A549 (cell line): ENCODE results near the gene TCF7L2. TPM values are rescaled to one million over a fixed set of nuclear protein-coding genes. Genes with fewer than 3 reads are reported as not detected.

ENCODE experiments used
- ATAC-seq, 2 experiments: fragments of 200-7000 bp in 1 of 2; fragments of >200 bp in 1 of 2; cut with Nextera tagmentation in 1 of 2; cut with Tn5 transposase in 1 of 2; 3 replicates each; pipeline versions ENCODE4 v1.8.0 to v1.9.1; 2018 to 2020; ENCODE audit warnings: mild to moderate bottlenecking in 1 of 2, moderate library complexity in 1 of 2
- CTCF ChIA-PET: fragments of 300-600 bp; sonication (Branson Sonifier 250); formaldehyde crosslinking; extraction: SDS; loops from one replicate; lab custom pipeline; 2021; ENCODE audit warnings: antibody characterized with exemption, inconsistent platforms; lab: Yijun Ruan, JAX
- POLR2A ChIA-PET: fragments of 350-600 bp; formaldehyde crosslinking; extraction: SDS; loops from one replicate; lab custom pipeline; 2021; ENCODE audit warnings: antibody characterized with exemption, inconsistent platforms; lab: Yijun Ruan, JAX
- DNase-seq, 2 experiments: peaks; one replicate each; pipeline versions ENCODE4 v3.0.0 to v3.0.0-alpha.2; 2011 to 2016; ENCODE audit warnings: low read depth in 1 of 2, low spot score in 1 of 2
- FAIRE-seq: peaks from 2 replicates; lab custom pipeline; 2011; peaks lifted over from hg19 to GRCh38; lab: Jason Lieb, UNC
- H3K27ac ChIP-seq, 2 experiments: fragments of >200 bp; sonication (Bioruptor Twin); formaldehyde crosslinking; 3 replicates each; pipeline ENCODE4 v1.5.1; 2016 to 2017
- H3K4me1 ChIP-seq: fragments of >200 bp; sonication (Bioruptor Twin); formaldehyde crosslinking; 3 replicates; pipeline ENCODE4 v1.6.1; 2016
- H3K4me2 ChIP-seq: fragments of >200 bp; sonication (Bioruptor Twin); formaldehyde crosslinking; 3 replicates; pipeline ENCODE4 v1.6.1; 2016
- H3K4me3 ChIP-seq: fragments of >200 bp; sonication (Bioruptor Twin); formaldehyde crosslinking; 3 replicates; pipeline ENCODE4 v1.5.1; 2016
- H3K9me3 ChIP-seq: fragments of >200 bp; sonication (Bioruptor Twin); formaldehyde crosslinking; 3 replicates; pipeline ENCODE4 v1.6.1; 2016
- BHLHE40 ChIP-seq: IDR thresholded peaks from 2 replicates; pipeline ENCODE4 v1.6.1; 2012; ENCODE audit warnings: low read depth, low read length, inconsistent platforms
- CHD2 ChIP-seq: fragments of 150-350 bp; IDR thresholded peaks from 2 replicates; pipeline ENCODE4 v1.6.1; 2014; ENCODE audit warnings: low read length; ENCODE audit not compliant: partially characterized antibody
- CTCF ChIP-seq: fragments of >200 bp; sonication (Bioruptor Twin); formaldehyde crosslinking; IDR thresholded peaks from 3 replicates; pipeline ENCODE4 v1.5.1; 2016
- EHF ChIP-seq: fragments of 250-450 bp; sonication (Bioruptor Pico); IDR thresholded peaks from 2 replicates; pipeline ENCODE4 v1.5.0; 2020; ENCODE audit warnings: mild to moderate bottlenecking
- EP300 ChIP-seq, 2 experiments: fragments of >200 bp; sonication (Bioruptor Twin); formaldehyde crosslinking; IDR thresholded peaks; 2 replicates in 1 of 2; 3 replicates in 1 of 2; pipeline ENCODE4 v1.6.1; 2016 to 2017
- FOSL2 ChIP-seq, 2 experiments: fragments of 450-650 bp in 1 of 2; fragments of >200 bp in 1 of 2; sonication (Bioruptor Twin) in 1 of 2; formaldehyde crosslinking; IDR thresholded peaks; 2 replicates each; pipeline versions ENCODE4 v1.5.0 to v1.6.1; 2016 to 2020; ENCODE audit warnings: mild to moderate bottlenecking in 1 of 2, moderate library complexity in 1 of 2
- GATA3 ChIP-seq: IDR thresholded peaks from 2 replicates; pipeline ENCODE4 v1.6.1; 2012; ENCODE audit warnings: borderline replicate concordance
- HDAC2 ChIP-seq: fragments of 200-600 bp; sonication (generic); IDR thresholded peaks from 2 replicates; pipeline ENCODE4 v1.6.1; 2016
- HOXA7 ChIP-seq: fragments of 250-450 bp; sonication (Bioruptor Pico); IDR thresholded peaks from 2 replicates; pipeline ENCODE4 v1.5.0; 2020; ENCODE audit warnings: mild to moderate bottlenecking, moderate library complexity
- HOXB13 ChIP-seq: fragments of 250-450 bp; sonication (Bioruptor Pico); IDR thresholded peaks from 2 replicates; pipeline ENCODE4 v1.5.0; 2020; ENCODE audit warnings: low read depth, mild to moderate bottlenecking, moderate library complexity
- JUN ChIP-seq, 2 experiments: fragments of >200 bp; sonication (Bioruptor Twin); formaldehyde crosslinking; IDR thresholded peaks; 2 replicates in 1 of 2; 3 replicates in 1 of 2; pipeline ENCODE4 v1.6.1; 2016 to 2017
- JUNB ChIP-seq: fragments of >200 bp; sonication (Bioruptor Twin); formaldehyde crosslinking; IDR thresholded peaks from 2 replicates; pipeline ENCODE4 v1.6.1; 2016
- KDM1A ChIP-seq: fragments of 200-600 bp; sonication (generic); IDR thresholded peaks from 2 replicates; pipeline ENCODE4 v1.6.1; 2016; ENCODE audit warnings: low read depth, mild to moderate bottlenecking
- MAX ChIP-seq: IDR thresholded peaks from 2 replicates; pipeline ENCODE4 v1.6.1; 2012
- MAZ ChIP-seq: fragments of 150-350 bp; IDR thresholded peaks from 2 replicates; pipeline ENCODE4 v1.6.1; 2014; ENCODE audit warnings: antibody characterized with exemption, low read depth, low read length, borderline replicate concordance
- NPAS2 ChIP-seq: fragments of 250-450 bp; sonication (Bioruptor Pico); IDR thresholded peaks from 2 replicates; pipeline ENCODE4 v1.8.0; 2022; ENCODE audit warnings: mild to moderate bottlenecking, moderate library complexity, borderline replicate concordance
- NR3C1 ChIP-seq: fragments of >200 bp; sonication (Bioruptor Twin); formaldehyde crosslinking; IDR thresholded peaks from 3 replicates; pipeline ENCODE4 v1.6.1; 2017
- RARB ChIP-seq: fragments of 250-450 bp; sonication (Bioruptor Pico); IDR thresholded peaks from 2 replicates; pipeline ENCODE4 v1.8.0; 2021; ENCODE audit warnings: mild to moderate bottlenecking, moderate library complexity
- RNF2 ChIP-seq: fragments of 200-600 bp; sonication (generic); IDR thresholded peaks from 2 replicates; pipeline ENCODE4 v1.6.1; 2016; ENCODE audit warnings: low read depth, mild to moderate bottlenecking, antibody characterized with exemption, moderate library complexity, borderline replicate concordance
- TFCP2L1 ChIP-seq: fragments of 250-450 bp; sonication (Bioruptor Pico); IDR thresholded peaks from 2 replicates; pipeline ENCODE4 v1.5.0; 2021; ENCODE audit warnings: mild to moderate bottlenecking
- TP53 ChIP-seq: fragments of 250-450 bp; sonication (Bioruptor Pico); IDR thresholded peaks from 2 replicates; pipeline ENCODE4 v1.5.0; 2021; ENCODE audit warnings: mild to moderate bottlenecking, moderate library complexity
- ZC3H11A ChIP-seq: fragments of 450-650 bp; IDR thresholded peaks from 2 replicates; pipeline ENCODE4 v1.6.1; 2014; ENCODE audit warnings: antibody characterized with exemption, mild to moderate bottlenecking
- ZNF302 ChIP-seq: fragments of 250-450 bp; sonication (Bioruptor Pico); IDR thresholded peaks from 2 replicates; pipeline ENCODE4 v1.9.0; 2021; ENCODE audit warnings: inconsistent platforms, mild to moderate bottlenecking, moderate library complexity
- WGBS: methylation state at CpG from one replicate; pipeline ENCODE4 v1.1.6; 2017; ENCODE audit errors: missing lambda C conversion rate; 5-methylcytosine and 5-hydroxymethylcytosine counted together
- polyA plus RNA-seq, 4 experiments: library from polyadenylated mRNA; depleted of rRNA in 3 of 4; stranded (reverse); fragments of >200 nt; fragmentation: RNase III in 1 of 4; extraction: RNeasy Plus Mini Kit Qiagen cat#74134 plus additional on column Dnase treatment in 1 of 4; gene quantifications; 2 replicates in 3 of 4; 3 replicates in 1 of 4; pipeline ENCODE4 v1.2.3, GENCODE V29; 2011 to 2017
- TF ChIP-seq, protein P1 (sequence below): fragments of 150-350 bp; IDR thresholded peaks from 2 replicates; pipeline ENCODE4 v1.6.1; 2014; ENCODE audit warnings: low read depth, mild to moderate bottlenecking, low read length
- TF ChIP-seq, protein P2 (sequence below): fragments of >200 bp; sonication (Bioruptor Twin); formaldehyde crosslinking; IDR thresholded peaks from 2 replicates; pipeline ENCODE4 v1.6.1; 2016
- TF ChIP-seq, protein P3 (sequence below): IDR thresholded peaks from 2 replicates; pipeline ENCODE4 v1.6.1; 2012; ENCODE audit warnings: low read depth, borderline replicate concordance

TCF7L2 gene
- polyA plus RNA-seq, 2 of the 4 experiments (the other 2 are of a cell fraction), result 11.3 to 14.5 TPM

DNA sequence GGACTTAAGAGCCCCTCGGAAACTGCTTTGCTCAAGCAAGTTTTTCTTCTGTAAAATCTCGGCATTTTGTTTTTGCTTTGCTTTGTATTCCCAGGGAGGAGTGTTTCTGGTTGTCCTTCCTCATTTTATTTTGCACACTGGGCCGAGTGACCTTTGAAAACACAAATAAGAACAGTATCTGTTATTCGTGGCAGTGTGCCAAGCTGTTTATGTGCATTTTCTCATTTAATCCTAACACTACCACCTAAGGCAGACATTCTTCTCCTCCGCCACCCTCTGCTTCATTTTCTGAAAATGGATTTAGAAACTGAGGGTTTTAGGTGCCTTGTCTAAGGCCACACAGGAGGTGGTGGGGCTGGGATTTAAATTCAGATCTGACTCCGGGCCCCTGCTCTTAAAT is 218.5 kb downstream of the TCF7L2 start:
- peaks cover under 1% of the 10 kb centered on the region; the same call in 2 of the 3 replicates for H3K4me1 ChIP-seq
- no peaks in the 10 kb centered on the region for H3K9me3 ChIP-seq
- CTCF ChIA-PET, result no interaction called here
- no peak overlapping the region for H3K4me3 ChIP-seq
- TF ChIP-seq NPAS2 (CRISPR knock-in tag), result no peak
- no peak for TF ChIP-seq ZNF302 (CRISPR knock-in tag)
- TF ChIP-seq, protein P1, sequence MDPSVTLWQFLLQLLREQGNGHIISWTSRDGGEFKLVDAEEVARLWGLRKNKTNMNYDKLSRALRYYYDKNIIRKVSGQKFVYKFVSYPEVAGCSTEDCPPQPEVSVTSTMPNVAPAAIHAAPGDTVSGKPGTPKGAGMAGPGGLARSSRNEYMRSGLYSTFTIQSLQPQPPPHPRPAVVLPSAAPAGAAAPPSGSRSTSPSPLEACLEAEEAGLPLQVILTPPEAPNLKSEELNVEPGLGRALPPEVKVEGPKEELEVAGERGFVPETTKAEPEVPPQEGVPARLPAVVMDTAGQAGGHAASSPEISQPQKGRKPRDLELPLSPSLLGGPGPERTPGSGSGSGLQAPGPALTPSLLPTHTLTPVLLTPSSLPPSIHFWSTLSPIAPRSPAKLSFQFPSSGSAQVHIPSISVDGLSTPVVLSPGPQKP, result no peak
- TF ChIP-seq, protein P2, sequence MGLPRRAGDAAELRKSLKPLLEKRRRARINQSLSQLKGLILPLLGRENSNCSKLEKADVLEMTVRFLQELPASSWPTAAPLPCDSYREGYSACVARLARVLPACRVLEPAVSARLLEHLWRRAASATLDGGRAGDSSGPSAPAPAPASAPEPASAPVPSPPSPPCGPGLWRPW, result no peak
- TF ChIP-seq RARB, result no peak
- TF ChIP-seq EHF (CRISPR knock-in tag), result no peak
- TF ChIP-seq EP300 (IDR thresholded peaks at IDR 0.05), result no peak
- TF ChIP-seq TP53 (CRISPR knock-in tag), result no peak
- TF ChIP-seq, protein P3, sequence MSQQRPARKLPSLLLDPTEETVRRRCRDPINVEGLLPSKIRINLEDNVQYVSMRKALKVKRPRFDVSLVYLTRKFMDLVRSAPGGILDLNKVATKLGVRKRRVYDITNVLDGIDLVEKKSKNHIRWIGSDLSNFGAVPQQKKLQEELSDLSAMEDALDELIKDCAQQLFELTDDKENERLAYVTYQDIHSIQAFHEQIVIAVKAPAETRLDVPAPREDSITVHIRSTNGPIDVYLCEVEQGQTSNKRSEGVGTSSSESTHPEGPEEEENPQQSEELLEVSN, result no peak
- no peak for TF ChIP-seq MAX
- no peak for TF ChIP-seq JUNB
- TF ChIP-seq, all 56 proteins: peak for 0
- ATAC-seq (no peak), DNase-seq (no peak), FAIRE-seq (no peak)
- Histone ChIP-seq H3K4me2 (no peak overlapping the region), H3K27ac (no peak overlapping the region)
- POLR2A ChIA-PET, result no interaction called here
- 84% methylated on average over 6 of the region's 6 CpGs for WGBS

DNA sequence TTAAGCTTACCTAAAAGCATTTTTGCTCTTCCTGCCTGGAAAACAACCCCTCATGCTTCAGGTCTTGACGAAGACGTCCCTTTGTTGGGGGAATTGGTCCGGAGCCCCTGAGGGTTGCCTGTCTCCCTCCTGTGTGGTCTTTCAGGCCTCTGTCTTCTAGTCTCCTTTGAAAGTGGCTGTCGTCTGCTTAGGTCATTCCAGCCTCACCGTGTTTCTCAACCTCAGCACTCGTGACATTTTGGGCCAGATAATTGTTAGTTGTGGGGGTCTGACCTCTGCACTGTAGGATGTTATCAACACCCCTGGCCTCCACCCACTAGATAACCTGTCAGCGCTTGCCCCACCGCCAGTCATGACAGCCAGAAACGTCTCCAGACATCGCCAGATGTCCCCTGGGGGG is 219.1 kb downstream of the TCF7L2 start:
- no peak for TF ChIP-seq MAZ
- no peak for TF ChIP-seq TP53 (CRISPR knock-in tag)
- TF ChIP-seq GATA3, result no peak
- no peak for TF ChIP-seq MAX
- no peak for TF ChIP-seq TFCP2L1 (CRISPR knock-in tag)
- TF ChIP-seq HOXB13, result no peak
- TF ChIP-seq FOSL2 (IDR thresholded peaks at IDR 0.05), result no peak
- no peak for TF ChIP-seq FOSL2 (CRISPR knock-in tag; IDR thresholded peaks at IDR 0.05)
- no peak for TF ChIP-seq CTCF
- no peak for TF ChIP-seq KDM1A
- no peak for TF ChIP-seq ZNF302 (CRISPR knock-in tag)
- no peak for TF ChIP-seq NR3C1
- ATAC-seq, result no peak; a peak in 1 of 6 replicates
- no peak for FAIRE-seq
- no peak overlapping the region for H3K4me3 ChIP-seq
- POLR2A ChIA-PET, result no interaction called here
- no peak overlapping the region for H3K4me2 ChIP-seq
- CTCF ChIA-PET, result no interaction called here
- no peak for DNase-seq
- H3K9me3 ChIP-seq, result no peaks in the 10 kb centered on the region
- WGBS, result 93% methylated on average over 10 of the region's 10 CpGs
- H3K27ac ChIP-seq, result no peak overlapping the region
- no peaks in the 10 kb centered on the region for H3K4me1 ChIP-seq

DNA sequence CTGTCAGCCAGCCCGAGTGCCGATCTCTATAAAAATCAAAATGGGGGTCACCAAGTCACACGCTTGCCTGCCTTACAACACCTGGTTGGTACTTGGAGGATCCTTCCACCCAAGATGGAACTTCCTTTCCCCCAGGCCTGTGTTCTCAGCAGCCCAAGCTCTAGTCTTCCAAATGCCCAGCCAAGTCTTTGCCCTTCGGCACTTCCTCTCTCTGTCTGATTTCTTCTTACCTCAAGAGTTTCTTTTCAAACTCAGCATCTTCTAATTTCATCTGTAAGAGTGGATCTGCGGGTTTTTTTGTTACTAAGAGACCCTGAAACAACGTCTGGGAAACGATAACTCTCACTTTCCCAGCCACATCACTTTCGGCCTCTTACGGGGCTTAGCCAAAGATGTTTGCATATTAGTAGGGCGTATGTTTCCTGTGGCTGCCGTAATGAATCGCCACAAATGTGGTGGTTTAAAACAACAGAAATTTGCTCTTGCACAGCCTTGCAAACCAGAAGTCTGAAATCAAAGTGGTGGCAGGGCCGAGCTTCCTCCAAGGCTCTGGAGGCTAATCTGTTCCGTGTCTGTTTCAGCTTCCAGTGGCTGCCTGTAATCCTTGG is 219.9 kb downstream of the TCF7L2 start:
- FAIRE-seq, result no peak
- POLR2A ChIA-PET, result no interaction called here
- ATAC-seq, result no peak; a peak in 2 of 6 replicates

More for the DNA sequence above, 219.9 kb downstream of the TCF7L2 start:
- H3K4me3 ChIP-seq, result no peak overlapping the region
- no peaks in the 10 kb centered on the region for H3K4me1 ChIP-seq
- H3K27ac ChIP-seq, result no peak overlapping the region
- WGBS, result 94% methylated on average over 14 of the region's 14 CpGs
- CTCF ChIA-PET, result no interaction called here
- H3K9me3 ChIP-seq, result no peaks in the 10 kb centered on the region
- no peak for TF ChIP-seq NR3C1
- TF ChIP-seq JUN (IDR thresholded peaks at IDR 0.05), result no peak
- no peak for TF ChIP-seq RNF2
- no peak for TF ChIP-seq HOXA7 (CRISPR knock-in tag)
- TF ChIP-seq HDAC2, result no peak
- no peak for TF ChIP-seq ZC3H11A
- no peak for TF ChIP-seq EP300 (IDR thresholded peaks at IDR 0.05)
- TF ChIP-seq CHD2, result no peak
- TF ChIP-seq BHLHE40, result no peak
- DNase-seq, result no peak
- H3K4me2 ChIP-seq, result no peak overlapping the region
